DOHH2 (cell line): ENCODE data around the gene FAU.
A peak's percentile ranks its signal among the peaks of the same experiment; 100 is the strongest.

Source experiments
- H3F3A ChIP-seq: fragments of 200-600 bp; sonication (generic), shearing (Covaris generic); 2 replicates; pipeline ENCODE4 v1.6.0; 2016; ENCODE audit warnings: antibody characterized with exemption, mild to moderate bottlenecking; ENCODE audit not compliant: control insufficient read depth, insufficient read depth
- H3K27ac ChIP-seq: fragments of 200-600 bp; sonication (generic); 2 replicates; pipeline ENCODE4 v1.5.1; 2014; ENCODE audit warnings: low read depth, mild to moderate bottlenecking, low read length, moderate library complexity
- H3K27me3 ChIP-seq: fragments of 200-600 bp; sonication (generic); 2 replicates; pipeline ENCODE4 v1.6.1; 2014; ENCODE audit warnings: mild to moderate bottlenecking, low read length, mixed read lengths; ENCODE audit not compliant: control insufficient read depth
- H3K36me3 ChIP-seq: fragments of 200-600 bp; sonication (generic); 2 replicates; pipeline ENCODE4 v1.6.1; 2014; ENCODE audit warnings: mild to moderate bottlenecking, low read length, moderate library complexity, mixed read lengths; ENCODE audit not compliant: control insufficient read depth
- H3K4me1 ChIP-seq: fragments of 200-600 bp; sonication (generic); 2 replicates; pipeline ENCODE4 v1.6.1; 2014; ENCODE audit warnings: mild to moderate bottlenecking, low read length, mixed read lengths; ENCODE audit not compliant: control insufficient read depth
- H3K4me2 ChIP-seq: fragments of 200-600 bp; sonication (generic); 2 replicates; pipeline ENCODE4 v1.6.0; 2014; ENCODE audit warnings: mild to moderate bottlenecking, low read length, moderate library complexity
- H3K4me3 ChIP-seq: fragments of 200-600 bp; sonication (generic); 2 replicates; pipeline ENCODE4 v1.5.1; 2014; ENCODE audit warnings: mild to moderate bottlenecking, low read length, mixed read lengths
- H3K79me2 ChIP-seq: fragments of 200-600 bp; sonication (generic); 2 replicates; pipeline ENCODE4 v1.6.1; 2014; ENCODE audit warnings: mild to moderate bottlenecking, low read length, mixed read lengths; ENCODE audit not compliant: control insufficient read depth
- H3K9me2 ChIP-seq: fragments of 200-600 bp; sonication (generic); replicated peaks from 2 replicates; pipeline ENCODE4 v1.6.1; 2014; ENCODE audit warnings: mild to moderate bottlenecking, low read length, mixed read lengths; ENCODE audit not compliant: control insufficient read depth
- H3K9me3 ChIP-seq: fragments of 200-600 bp; sonication (generic); 2 replicates; pipeline ENCODE4 v1.6.1; 2014; ENCODE audit warnings: antibody characterized with exemption, low read length, mixed read lengths; ENCODE audit not compliant: control insufficient read depth, insufficient read depth
- H4K20me1 ChIP-seq: fragments of 200-600 bp; sonication (generic); 2 replicates; pipeline ENCODE4 v1.6.0; 2014; ENCODE audit warnings: low read depth, mild to moderate bottlenecking, antibody characterized with exemption, low read length, moderate library complexity; ENCODE audit not compliant: control insufficient read depth, insufficient read depth
- CTCF ChIP-seq: fragments of 200-600 bp; sonication (generic); IDR thresholded peaks from one replicate; pipeline ENCODE4 v1.5.1; 2014; ENCODE audit warnings: antibody characterized with exemption, mild to moderate bottlenecking, low read depth, low read length; ENCODE audit not compliant: poor library complexity, severe bottlenecking
- EZH2phosphoT487 ChIP-seq: fragments of 200-600 bp; sonication (generic); IDR thresholded peaks from 2 replicates; pipeline ENCODE4 v1.6.1; 2017; ENCODE audit warnings: borderline replicate concordance, mild to moderate bottlenecking, antibody characterized with exemption, low read length, moderate library complexity, mixed read lengths

FAU gene

GRCh38 chr11:65096926-65097325 lies 25.0 kb downstream of the FAU start:
- H3K27ac ChIP-seq: no peak overlapping the region

GRCh38 chr11:65095974-65096806 lies 25.7 kb downstream of the FAU start, which contains the start of gene VPS51:
Gene VPS51 (plus strand): TSS chr11:65096214. CDS start chr11:65096251, 37 bp downstream.
- H3K36me3 ChIP-seq: peaks cover 25% of the 10 kb centered on the region
- no peaks in the 10 kb centered on the region for H3K9me3 ChIP-seq
- H4K20me1 ChIP-seq: peaks cover 2% of the 10 kb centered on the region; the same call in 1 of the 2 replicates
- H3K27ac ChIP-seq: peak within 1 kb of the TSS; percentile 61
- peaks cover 34% of the 10 kb centered on the region for H3K79me2 ChIP-seq
- TF ChIP-seq CTCF (no peak), EZH2phosphoT487 (no peak)
- peak within 1 kb of the TSS; percentile 69 for H3K4me2 ChIP-seq
- H3K4me1 ChIP-seq: peaks cover 17% of the 10 kb centered on the region
- no peaks in the 10 kb centered on the region for H3K27me3 ChIP-seq
- no peaks in the 10 kb centered on the region for H3K9me2 ChIP-seq
- peaks cover 13% of the 10 kb centered on the region; the same call in 1 of the 2 replicates for H3F3A ChIP-seq
- H3K4me3 ChIP-seq: peak within 1 kb of the TSS; percentile 79

More at GRCh38 chr11:65096926-65097325, 25.0 kb downstream of the FAU start:
- Histone ChIP-seq H3K4me3 (peak overlapping the region; percentile 79), H3K4me2 (peak overlapping the region; percentile 69), H3K36me3 (peaks cover 25% of the 10 kb centered on the region), H3F3A (peaks cover 11% of the 10 kb centered on the region; the same call in 1 of the 2 replicates), H3K79me2 (peaks cover 34% of the 10 kb centered on the region), H3K9me3 (no peaks in the 10 kb centered on the region), H3K9me2 (no peaks in the 10 kb centered on the region), H4K20me1 (peaks cover 2% of the 10 kb centered on the region; the same call in 1 of the 2 replicates), H3K27me3 (no peaks in the 10 kb centered on the region), H3K4me1 (peaks cover 17% of the 10 kb centered on the region)
- TF ChIP-seq EZH2phosphoT487: no peak
- no peak for TF ChIP-seq CTCF

- Histone ChIP-seq H3K4me2 (peak overlapping the region; percentile 69), H3K27me3 (no peaks in the 10 kb centered on the region), H3K27ac (no peak overlapping the region), H3K36me3 (peaks cover 25% of the 10 kb centered on the region), H3K9me2 (no peaks in the 10 kb centered on the region), H3K4me3 (peak overlapping the region; percentile 79), H4K20me1 (peaks cover 2% of the 10 kb centered on the region; the same call in 1 of the 2 replicates), H3F3A (peaks cover 13% of the 10 kb centered on the region; the same call in 1 of the 2 replicates), H3K9me3 (no peaks in the 10 kb centered on the region), H3K4me1 (peaks cover 17% of the 10 kb centered on the region), H3K79me2 (peaks cover 31% of the 10 kb centered on the region)
- TF ChIP-seq EZH2phosphoT487: no peak
- TF ChIP-seq CTCF: no peak
These were observed 26.5 kb downstream of the FAU start for GRCh38 chr11:65095427-65095826.
